Thyroid gland (tissue), 4 donors: ENCODE data around the gene JAK3. TPM values are rescaled to one million over a fixed set of nuclear protein-coding genes. Genes with fewer than 3 reads are reported as not detected.

Experiments
- DNase-seq, 2 donors: peaks; one replicate each; pipeline ENCODE4 v3.0.0-alpha.2; 2019
- H3K27ac ChIP-seq, 3 donors: fragments of 200-600 bp; sonication (generic); 1 replicate in 2 of 3; 2 replicates in 1 of 3; pipeline ENCODE4 v1.5.1; 2016 to 2019; ENCODE audit warnings: mild to moderate bottlenecking in 1 of 3, moderate library complexity in 1 of 3
- H3K27me3 ChIP-seq: fragments of 200-600 bp; sonication (generic); one replicate; pipeline ENCODE4 v1.5.1; 2019
- H3K36me3 ChIP-seq, 2 donors: fragments of 200-600 bp; sonication (generic); one replicate each; pipeline ENCODE4 v1.5.1; 2016 to 2019
- H3K4me1 ChIP-seq, 2 donors: fragments of 200-600 bp; sonication (generic); one replicate each; pipeline ENCODE4 v1.5.1; 2017 to 2019
- H3K4me3 ChIP-seq, 3 donors: fragments of 200-600 bp; sonication (generic); replicated peaks in 1 of 3; 1 replicate in 2 of 3; 2 replicates in 1 of 3; pipeline ENCODE4 v1.5.1; 2016; ENCODE audit warnings: mild to moderate bottlenecking in 1 of 3
- H3K9me3 ChIP-seq: fragments of 200-600 bp; sonication (generic); one replicate; pipeline ENCODE4 v1.5.1; 2017
- CTCF ChIP-seq, 6 experiments: fragments of 200-600 bp in 3 of 6; fragments of 450-650 bp in 3 of 6; sonication (generic) in 3 of 6; IDR thresholded peaks; one replicate each; pipeline ENCODE4 v1.5.1; 2016 to 2019; ENCODE audit warnings: antibody characterized with exemption in 6 of 6, mild to moderate bottlenecking in 2 of 6, inconsistent platforms in 1 of 6, moderate library complexity in 1 of 6
- POLR2A ChIP-seq, 2 donors: fragments of 450-650 bp; IDR thresholded peaks; one replicate each; pipeline ENCODE4 v1.6.1; 2017; ENCODE audit warnings: antibody characterized with exemption in 2 of 2, mild to moderate bottlenecking in 2 of 2, moderate library complexity in 1 of 2
- WGBS, 2 donors: methylation state at CpG; one replicate each; pipeline ENCODE4 v1.1.5; 2017; 5-methylcytosine and 5-hydroxymethylcytosine counted together
- intact Hi-C: fragments of 100-400 bp; cut with DNase I; formaldehyde crosslinking; loops from one replicate; pipeline ENCODE4 v1.15.1; 2023
- total RNA-seq, 4 donors: library from RNA; depleted of rRNA; stranded (reverse); fragments of >200 nt; gene quantifications; one replicate each; pipeline ENCODE4 v1.2.3, GENCODE V29; 2016

Gene JAK3
- total RNA-seq, 4 donors from 2014 or later = 1.8 to 12.3 (median 5.2) TPM

- WGBS, 2 donors = 62 to 68% methylated on average over 8 of the region's 8 CpGs
- no peaks in the 10 kb centered on the region for H3K27me3 ChIP-seq
- H3K4me1 ChIP-seq = no peaks in the 10 kb centered on the region
- no peaks in the 10 kb centered on the region for H3K36me3 ChIP-seq
- no peak overlapping the region for H3K27ac ChIP-seq
- TF ChIP-seq POLR2A (IDR thresholded peaks at IDR 0.05) (no peak), CTCF (IDR thresholded peaks at IDR 0.05) (no peak)
- no peaks in the 10 kb centered on the region for H3K9me3 ChIP-seq
- H3K4me3 ChIP-seq = no peak overlapping the region
- DNase-seq = no peak
- intact Hi-C loops = no loop called here
These were observed 23.4 kb downstream of the JAK3 start for GRCh38 chr19:17824339-17824738.

- intact Hi-C loops = no loop called here
- H3K4me3 ChIP-seq = no peak within 1 kb of the TSS
- H3K9me3 ChIP-seq = no peaks in the 10 kb centered on the region
- 64 to 81% methylated on average over 9 to 30 of the region's 34 CpGs for WGBS, 2 donors
- H3K36me3 ChIP-seq = no peaks in the 10 kb centered on the region
- H3K4me1 ChIP-seq = no peaks in the 10 kb centered on the region
- no peak for DNase-seq
- no peak for TF ChIP-seq CTCF (IDR thresholded peaks at IDR 0.05)
- no peak for TF ChIP-seq POLR2A (IDR thresholded peaks at IDR 0.05)
- H3K27ac ChIP-seq = no peak within 1 kb of the TSS
- H3K27me3 ChIP-seq = no peaks in the 10 kb centered on the region
These were observed 26.6 kb downstream of the JAK3 start, which contains the start of gene INSL3 for GRCh38 chr19:17821190-17821589. Gene INSL3, minus strand, starts transcription at chr19:17821519. Its CDS starts 13 bp downstream, at chr19:17821506.

GRCh38 chr19:17817668-17818363, 30.0 kb downstream of the JAK3 start:
- no peak for TF ChIP-seq CTCF (IDR thresholded peaks at IDR 0.05)
- TF ChIP-seq POLR2A (IDR thresholded peaks at IDR 0.05) = no peak
- no peak overlapping the region for H3K4me3 ChIP-seq
- no peaks in the 10 kb centered on the region for H3K9me3 ChIP-seq
- H3K27ac ChIP-seq = no peak overlapping the region
- no peaks in the 10 kb centered on the region for H3K36me3 ChIP-seq
- no peaks in the 10 kb centered on the region for H3K4me1 ChIP-seq
- DNase-seq = no peak
- no peaks in the 10 kb centered on the region for H3K27me3 ChIP-seq
- 87% methylated on average over 13 of the region's 13 CpGs for WGBS, 2 donors
- intact Hi-C loops = no loop called here

GRCh38 chr19:17812099-17812498, 35.7 kb downstream of the JAK3 start:
- H3K9me3 ChIP-seq = no peaks in the 10 kb centered on the region
- H3K36me3 ChIP-seq = no peaks in the 10 kb centered on the region
- no peaks in the 10 kb centered on the region for H3K27me3 ChIP-seq
- no peak overlapping the region for H3K4me3 ChIP-seq
- TF ChIP-seq POLR2A (IDR thresholded peaks at IDR 0.05) (no peak), CTCF (IDR thresholded peaks at IDR 0.05) (no peak)
- intact Hi-C loops = no loop called here
- no peaks in the 10 kb centered on the region for H3K4me1 ChIP-seq
- WGBS, 2 donors = 67 to 73% methylated on average over 5 of the region's 5 CpGs
- H3K27ac ChIP-seq = no peak overlapping the region
- DNase-seq = no peak

- H3K4me3 ChIP-seq = no peak overlapping the region
- intact Hi-C loops = no loop called here
- no peaks in the 10 kb centered on the region for H3K4me1 ChIP-seq
- no peaks in the 10 kb centered on the region for H3K27me3 ChIP-seq
- H3K27ac ChIP-seq = no peak overlapping the region
- no peak for DNase-seq
- no peaks in the 10 kb centered on the region for H3K36me3 ChIP-seq
- H3K9me3 ChIP-seq = no peaks in the 10 kb centered on the region
- WGBS, 2 donors = 91 to 98% methylated on average over 16 to 20 of the region's 20 CpGs
- TF ChIP-seq CTCF (IDR thresholded peaks at IDR 0.05) (no peak), POLR2A (IDR thresholded peaks at IDR 0.05) (no peak)
These were observed 36.1 kb downstream of the JAK3 start for GRCh38 chr19:17811681-17812080.
